Activated naive CD8-positive, alpha-beta T cell treated with anti-CD3 and anti-CD28 coated beads, Interleukin-2, amount 10 ng/mL, durations not matched to agents 7 days and 5 days (primary cell): ENCODE results near the gene FAM222B. TPM values are rescaled to one million over a fixed set of nuclear protein-coding genes. Genes with fewer than 3 reads are reported as not detected.
"Not testable (repeated sequence)": the region's sequence is repeated elsewhere in the genome, so short reads cannot be mapped to it uniquely, and the experiment has no call there.

ENCODE experiments used
- ATAC-seq: fragments of 150-1000 bp; cut with Tn5 transposase; one replicate; pipeline ENCODE4 v1.10.0; 2021; ENCODE audit warnings: low read depth, moderate library complexity
- POLR2A ChIA-PET: fragments of 350-600 bp; sonication (Branson Sonifier 250); formaldehyde crosslinking; loops from one replicate; lab custom pipeline; 2021; ENCODE audit warnings: antibody characterized with exemption; lab: Charles Lee
- DNase-seq: peaks from one replicate; pipeline ENCODE4 v3.0.0; 2021
- H3K27ac Mint-ChIP-seq: one replicate; pipeline ENCODE4 v1.8.0; 2022; ENCODE audit warnings: mild to moderate bottlenecking, mixed read lengths
- H3K27me3 Mint-ChIP-seq: one replicate; pipeline ENCODE4 v1.8.0; 2022; ENCODE audit warnings: mild to moderate bottlenecking, moderate library complexity, mixed read lengths
- H3K36me3 Mint-ChIP-seq: one replicate; pipeline ENCODE4 v1.8.0; 2021; ENCODE audit warnings: mild to moderate bottlenecking, mixed read lengths
- H3K4me1 Mint-ChIP-seq: one replicate; pipeline ENCODE4 v1.8.0; 2021; ENCODE audit warnings: mixed read lengths
- H3K4me3 Mint-ChIP-seq: one replicate; pipeline ENCODE4 v1.8.0; 2022; ENCODE audit warnings: mild to moderate bottlenecking, moderate library complexity, mixed read lengths
- H3K9me3 Mint-ChIP-seq: one replicate; pipeline ENCODE4 v1.8.0; 2021; ENCODE audit warnings: mixed read lengths
- total RNA-seq, 2 experiments: library from RNA; stranded (reverse); gene quantifications; one replicate each; pipeline ENCODE4 v1.2.3, GENCODE V29; 2021

The FAM222B gene
- total RNA-seq, 2 experiments from 2014 or later, result 17.0 to 21.2 TPM

GRCh38 chr17:28846699-28847098 is 4.1 kb upstream of the FAM222B start:
- DNase-seq, H3K9me3 Mint-ChIP-seq, H3K27ac Mint-ChIP-seq, H3K27me3 Mint-ChIP-seq, H3K36me3 Mint-ChIP-seq, H3K4me3 Mint-ChIP-seq, POLR2A ChIA-PET, ATAC-seq: not testable (repeated sequence)
- peaks cover 14% of the 10 kb centered on the region for H3K4me1 Mint-ChIP-seq

- Mint-ChIP-seq H3K4me1 (peaks cover 15% of the 10 kb centered on the region), H3K36me3 (peaks cover 3% of the 10 kb centered on the region)
These were observed 3.6 kb upstream of the FAM222B start for GRCh38 chr17:28846231-28846630.

GRCh38 chr17:28843816-28844148 is 1.2 kb upstream of the FAM222B start:
- POLR2A ChIA-PET, result interaction anchor here (0.6 to 3.0 kb wide), 3 partner anchors 49 to 56 kb away, joined by 4 to 15 read pairs (median 5); partner anchors contain the start of gene FLOT2

More at GRCh38 chr17:28846231-28846630, 3.6 kb upstream of the FAM222B start:
- DNase-seq (no peak), ATAC-seq (no peak)
- Mint-ChIP-seq H3K27me3 (no peaks in the 10 kb centered on the region), H3K9me3 (no peaks in the 10 kb centered on the region), H3K4me3 (no peak overlapping the region), H3K27ac (no peak overlapping the region)
- POLR2A ChIA-PET, result interaction anchor here (1.7 kb wide), 1 partner anchor 35 kb away, joined by 6 read pairs; no protein-coding TSS in a partner anchor

GRCh38 chr17:28841901-28842281 is 699 bp downstream of the FAM222B start:
- H3K36me3 Mint-ChIP-seq, result peaks cover 5% of the 10 kb centered on the region
- no peaks in the 10 kb centered on the region for H3K9me3 Mint-ChIP-seq
- ATAC-seq (peak; percentile 18), DNase-seq (no peak)
- H3K27ac Mint-ChIP-seq, result peak overlapping the region; percentile 97
- H3K27me3 Mint-ChIP-seq, result no peaks in the 10 kb centered on the region
- H3K4me3 Mint-ChIP-seq, result peak overlapping the region; percentile 100
- H3K4me1 Mint-ChIP-seq, result peaks cover 21% of the 10 kb centered on the region
- POLR2A ChIA-PET, result interaction anchor here (0.7 to 3.0 kb wide), 14 partner anchors 20 to 131 kb away, joined by 3 to 15 read pairs (median 4); partner anchors contain the start of genes DHRS13, FLOT2, NEK8 and PROCA1

More at GRCh38 chr17:28843816-28844148, 1.2 kb upstream of the FAM222B start:
- Mint-ChIP-seq H3K4me1 (peaks cover 22% of the 10 kb centered on the region), H3K9me3 (no peaks in the 10 kb centered on the region), H3K4me3 (peak overlapping the region; percentile 50), H3K27me3 (no peaks in the 10 kb centered on the region), H3K27ac (peak overlapping the region; percentile 48), H3K36me3 (peaks cover 5% of the 10 kb centered on the region)
- DNase-seq (peak; percentile 11), ATAC-seq (no peak)

GRCh38 chr17:28839221-28839620 is 3.4 kb downstream of the FAM222B start:
- H3K4me1 Mint-ChIP-seq, result peaks cover 23% of the 10 kb centered on the region
- POLR2A ChIA-PET, result no interaction called here
- no peak for DNase-seq
- H3K36me3 Mint-ChIP-seq, result peaks cover 7% of the 10 kb centered on the region
- no peaks in the 10 kb centered on the region for H3K27me3 Mint-ChIP-seq
- H3K27ac Mint-ChIP-seq, result peak overlapping the region; percentile 60
- peak overlapping the region; percentile 30 for H3K4me3 Mint-ChIP-seq
- H3K9me3 Mint-ChIP-seq, result no peaks in the 10 kb centered on the region
- ATAC-seq, result no peak

- H3K27me3 Mint-ChIP-seq, H3K4me3 Mint-ChIP-seq, ATAC-seq, H3K27ac Mint-ChIP-seq, H3K9me3 Mint-ChIP-seq, POLR2A ChIA-PET: not testable (repeated sequence)
- peaks cover 18% of the 10 kb centered on the region for H3K4me1 Mint-ChIP-seq
- peak; percentile 10 for DNase-seq
- peaks cover 13% of the 10 kb centered on the region for H3K36me3 Mint-ChIP-seq
These were observed 6.0 kb downstream of the FAM222B start for GRCh38 chr17:28836541-28836940.

- DNase-seq (no peak), ATAC-seq (no peak)
- POLR2A ChIA-PET, result interaction anchor here (0.6 kb wide), 1 partner anchor 56 kb away, joined by 3 read pairs; no protein-coding TSS in a partner anchor
- Mint-ChIP-seq H3K9me3 (no peaks in the 10 kb centered on the region), H3K27me3 (no peaks in the 10 kb centered on the region), H3K36me3 (peaks cover 21% of the 10 kb centered on the region), H3K27ac (no peak overlapping the region), H3K4me3 (no peak overlapping the region), H3K4me1 (peaks cover 12% of the 10 kb centered on the region)
These were observed 8.2 kb downstream of the FAM222B start for GRCh38 chr17:28834420-28834819.

GRCh38 chr17:28828294-28829040 is 14.1 kb downstream of the FAM222B start:
- Mint-ChIP-seq H3K9me3 (no peaks in the 10 kb centered on the region), H3K36me3 (peaks cover 21% of the 10 kb centered on the region), H3K4me1 (peaks cover 11% of the 10 kb centered on the region), H3K4me3 (no peak overlapping the region), H3K27ac (no peak overlapping the region), H3K27me3 (no peaks in the 10 kb centered on the region)
- no peak for DNase-seq
- POLR2A ChIA-PET, result no interaction called here
- no peak for ATAC-seq

- no peak overlapping the region for H3K4me3 Mint-ChIP-seq
These were observed 14.9 kb downstream of the FAM222B start for GRCh38 chr17:28827672-28828071.

GRCh38 chr17:28819582-28819981 is 23.0 kb downstream of the FAM222B start:
- DNase-seq (no peak), ATAC-seq (no peak)
- Mint-ChIP-seq H3K9me3 (no peaks in the 10 kb centered on the region), H3K4me1 (peaks cover 8% of the 10 kb centered on the region), H3K27ac (no peak overlapping the region), H3K27me3 (no peaks in the 10 kb centered on the region), H3K36me3 (peaks cover 3% of the 10 kb centered on the region), H3K4me3 (no peak overlapping the region)
- POLR2A ChIA-PET, result no interaction called here

More at GRCh38 chr17:28827672-28828071, 14.9 kb downstream of the FAM222B start:
- DNase-seq (no peak), ATAC-seq (no peak)
- Mint-ChIP-seq H3K27ac (no peak overlapping the region), H3K9me3 (no peaks in the 10 kb centered on the region), H3K27me3 (no peaks in the 10 kb centered on the region), H3K4me1 (peaks cover 11% of the 10 kb centered on the region), H3K36me3 (peaks cover 21% of the 10 kb centered on the region)
- POLR2A ChIA-PET, result no interaction called here

GRCh38 chr17:28818819-28819221 is 23.8 kb downstream of the FAM222B start:
- H3K36me3 Mint-ChIP-seq, result no peaks in the 10 kb centered on the region
- ATAC-seq (no peak), DNase-seq (no peak)
- no peaks in the 10 kb centered on the region for H3K27me3 Mint-ChIP-seq
- H3K27ac Mint-ChIP-seq, result no peak overlapping the region
- POLR2A ChIA-PET, result no interaction called here
- H3K4me1 Mint-ChIP-seq, result peaks cover 6% of the 10 kb centered on the region
- no peaks in the 10 kb centered on the region for H3K9me3 Mint-ChIP-seq
- H3K4me3 Mint-ChIP-seq, result no peak overlapping the region

- Mint-ChIP-seq H3K27me3 (no peaks in the 10 kb centered on the region), H3K27ac (no peak overlapping the region), H3K36me3 (no peaks in the 10 kb centered on the region), H3K9me3 (no peaks in the 10 kb centered on the region), H3K4me3 (no peak overlapping the region), H3K4me1 (peaks cover 15% of the 10 kb centered on the region)
- DNase-seq, result no peak
- ATAC-seq, result no peak
- POLR2A ChIA-PET, result no interaction called here
These were observed 26.1 kb downstream of the FAM222B start for GRCh38 chr17:28816540-28816939.

- no peaks in the 10 kb centered on the region for H3K36me3 Mint-ChIP-seq
- H3K27me3 Mint-ChIP-seq, result no peaks in the 10 kb centered on the region
- H3K9me3 Mint-ChIP-seq, result no peaks in the 10 kb centered on the region
- no peak for DNase-seq
- POLR2A ChIA-PET, result interaction anchor here (0.6 to 1.5 kb wide), 3 partner anchors 50 to 312 kb away, joined by 3 to 5 read pairs (median 4); no protein-coding TSS in a partner anchor
- H3K4me1 Mint-ChIP-seq, result peaks cover 25% of the 10 kb centered on the region
- ATAC-seq, result peak; percentile 44
- peak overlapping the region; percentile 89 for H3K4me3 Mint-ChIP-seq
- peak overlapping the region; percentile 88 for H3K27ac Mint-ChIP-seq
These were observed 29.7 kb downstream of the FAM222B start for GRCh38 chr17:28812748-28813377.
